ENCODE results near the gene SPECC1. TPM values are rescaled to one million over a fixed set of nuclear protein-coding genes. Genes with fewer than 3 reads are reported as not detected.
"Not testable (repeated sequence)": the region's sequence is repeated elsewhere in the genome, so short reads cannot be mapped to it uniquely, and the experiment has no call there.

The SPECC1 gene
- total RNA-seq, 1 donor from 2014 or later: 83.0 TPM

- Mint-ChIP-seq H3K27me3 (ENCODE audit: low read depth, unreplicated experiment) (peaks cover 17% of the 10 kb centered on the region), H3K36me3 (ENCODE audit: low read depth, unreplicated experiment) (no peaks in the 10 kb centered on the region), H3K4me1 (ENCODE audit: low read depth, unreplicated experiment) (peaks cover 7% of the 10 kb centered on the region), H3K9me3 (ENCODE audit: unreplicated experiment) (peaks cover 4% of the 10 kb centered on the region), H3K4me3 (ENCODE audit: unreplicated experiment) (no peak overlapping the region), H3K27ac (ENCODE audit: unreplicated experiment) (no peak overlapping the region)
- H3K4me3 ChIP-seq (ENCODE audit: insufficient read depth, low read depth, low read length): no peak overlapping the region
- H4K20me1 ChIP-seq (ENCODE audit: insufficient read depth, low read length): no peaks in the 10 kb centered on the region
- no peak overlapping the region for H3K4me2 ChIP-seq (ENCODE audit: low read length)
- TF ChIP-seq EZH2 (IDR thresholded peaks at IDR 0.05; ENCODE audit: insufficient read depth, low read length) (no peak), CTCF (IDR thresholded peaks at IDR 0.05; ENCODE audit: insufficient read depth, low read depth, low read length) (no peak)
- H3K27me3 ChIP-seq (ENCODE audit: insufficient read depth, low read length): peaks cover 4% of the 10 kb centered on the region
- H2AFZ ChIP-seq (ENCODE audit: low read depth, low read length): no peak overlapping the region
- H3K27ac ChIP-seq (ENCODE audit: low read depth, low read length): no peak overlapping the region
- no peaks in the 10 kb centered on the region for H3K79me2 ChIP-seq (ENCODE audit: insufficient read depth, low read length)
- no peak for FAIRE-seq
- no peaks in the 10 kb centered on the region for H3K9me3 ChIP-seq (ENCODE audit: insufficient read depth, low read depth, low read length)
- no peaks in the 10 kb centered on the region for H3K36me3 ChIP-seq (ENCODE audit: insufficient read depth, low read length)
- H3K4me1 ChIP-seq (ENCODE audit: insufficient read depth, low read length): no peaks in the 10 kb centered on the region
- H3K9ac ChIP-seq (ENCODE audit: low read length): no peak overlapping the region
- no peak for DNase-seq (ENCODE audit: low read depth)
Observed at GRCh38 chr17:20105539-20106280, 96.6 kb downstream of the SPECC1 start.

- H3K27ac ChIP-seq (ENCODE audit: low read depth, low read length); H3K4me3 Mint-ChIP-seq (ENCODE audit: unreplicated experiment); H3K9me3 Mint-ChIP-seq (ENCODE audit: unreplicated experiment); H3K27me3 ChIP-seq (ENCODE audit: insufficient read depth, low read length); H3K4me1 ChIP-seq (ENCODE audit: insufficient read depth, low read length); H4K20me1 ChIP-seq (ENCODE audit: insufficient read depth, low read length); H3K4me3 ChIP-seq (ENCODE audit: insufficient read depth, low read depth, low read length); H3K36me3 ChIP-seq (ENCODE audit: insufficient read depth, low read length); H3K79me2 ChIP-seq (ENCODE audit: insufficient read depth, low read length); H3K9ac ChIP-seq (ENCODE audit: low read length); H3K4me1 Mint-ChIP-seq (ENCODE audit: low read depth, unreplicated experiment); H3K9me3 ChIP-seq (ENCODE audit: insufficient read depth, low read depth, low read length); H3K4me2 ChIP-seq (ENCODE audit: low read length); FAIRE-seq; DNase-seq (ENCODE audit: low read depth); H3K36me3 Mint-ChIP-seq (ENCODE audit: low read depth, unreplicated experiment); H2AFZ ChIP-seq (ENCODE audit: low read depth, low read length); H3K27ac Mint-ChIP-seq (ENCODE audit: unreplicated experiment): not testable (repeated sequence)
- H3K27me3 Mint-ChIP-seq (ENCODE audit: low read depth, unreplicated experiment): peaks cover 17% of the 10 kb centered on the region
Observed at GRCh38 chr17:20106446-20106845, 97.3 kb downstream of the SPECC1 start.

- peaks cover 12% of the 10 kb centered on the region for H3K27me3 Mint-ChIP-seq (ENCODE audit: low read depth, unreplicated experiment)
- no peaks in the 10 kb centered on the region for H3K79me2 ChIP-seq (ENCODE audit: insufficient read depth, low read length)
- no peak overlapping the region for H3K27ac Mint-ChIP-seq (ENCODE audit: unreplicated experiment)
- no peak overlapping the region for H3K27ac ChIP-seq (ENCODE audit: low read depth, low read length)
- H3K36me3 Mint-ChIP-seq (ENCODE audit: low read depth, unreplicated experiment): no peaks in the 10 kb centered on the region
- no peaks in the 10 kb centered on the region for H3K9me3 ChIP-seq (ENCODE audit: insufficient read depth, low read depth, low read length)
- no peaks in the 10 kb centered on the region for H3K36me3 ChIP-seq (ENCODE audit: insufficient read depth, low read length)
- DNase-seq (ENCODE audit: low read depth) (no peak), FAIRE-seq (no peak)
- TF ChIP-seq EZH2 (IDR thresholded peaks at IDR 0.05; ENCODE audit: insufficient read depth, low read length): no peak
- TF ChIP-seq CTCF (IDR thresholded peaks at IDR 0.05; ENCODE audit: insufficient read depth, low read depth, low read length): no peak
- H3K9ac ChIP-seq (ENCODE audit: low read length): no peak overlapping the region
- no peak overlapping the region for H2AFZ ChIP-seq (ENCODE audit: low read depth, low read length)
- no peak overlapping the region for H3K4me3 ChIP-seq (ENCODE audit: insufficient read depth, low read depth, low read length)
- H4K20me1 ChIP-seq (ENCODE audit: insufficient read depth, low read length): no peaks in the 10 kb centered on the region
- H3K27me3 ChIP-seq (ENCODE audit: insufficient read depth, low read length): no peaks in the 10 kb centered on the region
- H3K4me2 ChIP-seq (ENCODE audit: low read length): no peak overlapping the region
- peaks cover 2% of the 10 kb centered on the region for H3K4me1 Mint-ChIP-seq (ENCODE audit: low read depth, unreplicated experiment)
- H3K9me3 Mint-ChIP-seq (ENCODE audit: unreplicated experiment): peaks cover 2% of the 10 kb centered on the region
- H3K4me3 Mint-ChIP-seq (ENCODE audit: unreplicated experiment): no peak overlapping the region
- H3K4me1 ChIP-seq (ENCODE audit: insufficient read depth, low read length): no peaks in the 10 kb centered on the region
Observed at GRCh38 chr17:20109076-20109475, 99.9 kb downstream of the SPECC1 start.

Data from astrocyte (in vitro differentiated cells and primary cell).